ENCODE measurements around the gene ATP6AP1. TPM values are rescaled to one million over a fixed set of nuclear protein-coding genes. Genes with fewer than 3 reads are reported as not detected.
A peak's percentile ranks its signal among the peaks of the same experiment; 100 is the strongest.
"Not testable (repeated sequence)": the region's sequence is repeated elsewhere in the genome, so short reads cannot be mapped to it uniquely, and the experiment has no call there.

The ATP6AP1 gene
- total RNA-seq, 2 donors from 2014 or later: 49.8 to 51.4 TPM

GRCh38 chrX:154384284-154384892 is 44.1 kb upstream of the ATP6AP1 start:
- no peak for ATAC-seq
- peak in 3 of 4 donors; percentile 28 to 54 (median 31) for DNase-seq
- Histone ChIP-seq H3K27me3 (no peaks in the 10 kb centered on the region), H3K4me3 (no peak overlapping the region), H3K27ac (no peak overlapping the region), H3K9me3 (no peaks in the 10 kb centered on the region), H3K4me1 (peaks cover 18% of the 10 kb centered on the region), H3K36me3 (replicated peaks in 1 of 2; ENCODE audit: insufficient read depth in 1 of 2, low read depth in 2 of 2) (no peaks in the 10 kb centered on the region)
- 17% methylated on average over 8 of the region's 8 CpGs; no CpG with 5 or more reads in 1 of the 2 donors for WGBS, 2 donors
- no peak for TF ChIP-seq POLR2A (IDR thresholded peaks at IDR 0.05)
- TF ChIP-seq CTCF (IDR thresholded peaks at IDR 0.05): peak in 6 of 7 experiments; percentile 10 to 45 (median 19)
- intact Hi-C loops (cut with DNase I): loop anchor here (5.0 kb wide), 1 partner anchor 52 kb away; no protein-coding TSS in a partner anchor

DNA sequence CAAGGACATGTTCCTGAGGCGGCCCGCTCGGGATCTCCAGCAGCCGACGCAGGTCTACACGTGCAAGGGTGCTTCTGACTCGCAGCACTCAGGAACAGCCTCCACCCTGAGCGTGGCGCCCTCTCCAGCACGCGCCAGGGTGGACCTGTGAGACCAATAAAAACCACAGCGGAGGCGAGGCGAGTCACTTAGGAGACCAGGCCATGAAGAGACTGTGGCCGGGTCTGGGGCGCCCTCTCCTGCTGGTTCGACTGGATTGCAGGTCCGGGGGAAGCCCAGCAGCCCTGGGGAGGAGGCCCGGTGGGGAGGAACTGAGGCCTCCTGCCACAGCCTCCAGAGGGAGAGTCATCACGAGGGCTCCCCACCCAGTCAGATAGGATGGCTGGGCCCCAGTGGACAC is 40.4 kb upstream of the ATP6AP1 start:
- H3K4me1 ChIP-seq; H3K27me3 ChIP-seq; H3K27ac ChIP-seq; H3K4me3 ChIP-seq; DNase-seq; H3K36me3 ChIP-seq (replicated peaks in 1 of 2; ENCODE audit: insufficient read depth in 1 of 2, low read depth in 2 of 2); intact Hi-C loops (cut with DNase I); H3K9me3 ChIP-seq: not testable (repeated sequence)
- WGBS, 2 donors: no CpG with 5 or more reads among the region's 20 CpGs
- peak; percentile 33 for ATAC-seq

DNA sequence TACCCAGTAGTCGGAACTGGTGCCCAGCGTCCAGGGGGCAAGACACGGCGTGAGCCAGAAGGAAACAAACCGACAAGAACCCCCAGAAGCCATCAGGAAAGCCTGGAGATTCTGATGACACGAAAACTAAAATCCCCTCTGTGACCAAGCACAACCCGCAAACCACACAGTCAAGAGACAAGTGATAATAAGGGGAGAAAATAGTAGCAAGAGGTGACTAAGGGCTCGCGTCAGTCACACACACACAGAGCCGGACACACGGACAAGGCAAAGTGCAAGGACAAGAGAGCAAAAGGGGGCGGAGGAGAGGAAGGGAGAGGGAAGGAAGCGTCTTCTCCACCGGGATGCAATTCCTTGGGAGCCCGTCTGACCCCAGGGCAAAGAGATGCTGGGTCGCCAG is 39.8 kb upstream of the ATP6AP1 start:
- WGBS, 2 donors: no CpG with 5 or more reads among the region's 16 CpGs
- H3K9me3 ChIP-seq; DNase-seq; H3K4me3 ChIP-seq; intact Hi-C loops (cut with DNase I); H3K27ac ChIP-seq; ATAC-seq; H3K4me1 ChIP-seq; H3K27me3 ChIP-seq; H3K36me3 ChIP-seq (replicated peaks in 1 of 2; ENCODE audit: insufficient read depth in 1 of 2, low read depth in 2 of 2): not testable (repeated sequence)

GRCh38 chrX:154389812-154390747 is 38.4 kb upstream of the ATP6AP1 start:
- H3K4me1 ChIP-seq; H3K36me3 ChIP-seq (replicated peaks in 1 of 2; ENCODE audit: insufficient read depth in 1 of 2, low read depth in 2 of 2); H3K9me3 ChIP-seq; H3K4me3 ChIP-seq; intact Hi-C loops (cut with DNase I); H3K27me3 ChIP-seq: not testable (repeated sequence)
- DNase-seq (peak in 1 of 4 donors; percentile 14), ATAC-seq (peak; percentile 91)
- peak overlapping the region in 2 of 4 donors; percentile 44 to 73 for H3K27ac ChIP-seq
- WGBS, 2 donors: 0% methylated on average over 10 of the region's 121 CpGs; no CpG with 5 or more reads in 1 of the 2 donors

GRCh38 chrX:154396363-154396762 is 32.1 kb upstream of the ATP6AP1 start:
- H3K4me3 ChIP-seq; H3K36me3 ChIP-seq (replicated peaks in 1 of 2; ENCODE audit: insufficient read depth in 1 of 2, low read depth in 2 of 2); intact Hi-C loops (cut with DNase I); H3K27me3 ChIP-seq; H3K9me3 ChIP-seq; ATAC-seq: not testable (repeated sequence)
- Histone ChIP-seq H3K27ac (peak overlapping the region; percentile 89 to 99 (median 98)), H3K4me1 (peaks cover 18% of the 10 kb centered on the region)
- peak; percentile 37 to 50 (median 46) for DNase-seq
- 60 to 72% methylated on average over 6 to 8 of the region's 17 CpGs for WGBS, 2 donors

DNA sequence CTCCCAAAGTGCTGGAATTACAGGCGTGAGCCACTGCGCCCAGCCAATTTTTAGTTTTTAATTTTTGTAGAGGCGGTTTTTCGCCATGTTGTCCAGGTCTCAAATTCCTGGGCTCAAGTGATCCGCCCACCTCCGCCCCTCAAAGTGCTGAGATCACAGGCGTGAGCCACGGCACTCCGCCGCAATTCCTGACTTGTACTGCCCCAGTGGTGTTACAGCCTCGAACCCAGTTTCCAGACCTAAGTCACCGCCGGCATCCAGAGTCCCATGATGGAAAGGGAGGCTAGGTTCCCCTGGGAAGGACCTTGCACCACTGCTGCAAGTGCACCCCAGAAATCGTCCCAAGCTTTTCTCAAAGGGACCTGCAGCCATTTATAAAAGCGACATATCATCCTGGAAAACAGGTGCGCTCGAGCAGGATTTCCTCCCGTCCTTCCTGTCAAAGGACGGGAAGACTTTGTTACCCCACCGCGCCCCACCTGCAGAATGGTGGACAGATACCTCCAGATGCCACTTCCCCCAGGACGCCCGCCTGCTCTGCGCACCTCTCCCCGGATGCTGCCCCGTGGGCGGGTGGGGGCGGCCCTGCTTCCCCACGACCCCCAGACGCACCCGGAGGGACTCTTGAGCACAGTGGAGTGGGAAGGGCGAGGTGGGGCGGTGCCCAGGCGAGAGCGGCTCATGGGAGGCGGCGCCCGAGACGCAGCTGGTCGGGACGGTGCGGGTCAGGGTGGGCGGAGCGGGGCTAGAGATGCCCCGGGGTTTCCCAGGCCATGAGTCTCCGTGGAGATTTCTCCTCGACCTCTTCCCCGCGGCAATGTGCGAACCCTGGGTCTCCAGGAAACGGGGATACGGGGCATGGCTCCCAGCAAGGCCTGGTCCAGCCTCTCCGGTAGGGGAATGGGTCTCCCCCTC is 31.2 kb upstream of the ATP6AP1 start:
- H3K27ac ChIP-seq: peak overlapping the region; percentile 89 to 99 (median 98)
- H3K27me3 ChIP-seq: no peaks in the 10 kb centered on the region
- no peak for TF ChIP-seq CTCF (IDR thresholded peaks at IDR 0.05)
- TF ChIP-seq POLR2A (IDR thresholded peaks at IDR 0.05): peak; percentile 43 to 60 (median 56)
- ATAC-seq (peak; percentile 75), DNase-seq (peak; percentile 81 to 86 (median 84))
- no peak overlapping the region for H3K4me3 ChIP-seq
- peaks cover 20% of the 10 kb centered on the region for H3K4me1 ChIP-seq
- no peaks in the 10 kb centered on the region for H3K9me3 ChIP-seq
- no peaks in the 10 kb centered on the region for H3K36me3 ChIP-seq (replicated peaks in 1 of 2; ENCODE audit: insufficient read depth in 1 of 2, low read depth in 2 of 2)
- intact Hi-C loops (cut with DNase I): no loop called here
- WGBS, 2 donors: 4 to 27% methylated on average over 2 to 44 of the region's 53 CpGs
